ENCODE measurements around the gene TMEM38B.

- TF ChIP-seq POLR2AphosphoS5 (IDR thresholded peaks at IDR 0.05; ENCODE audit: low read depth, low read length) (no peak), TAF1 (IDR thresholded peaks at IDR 0.05; ENCODE audit: borderline replicate concordance, low read depth, low read length) (no peak), POLR2A (IDR thresholded peaks at IDR 0.05; ENCODE audit: low read depth, low read length) (no peak)
Measured at GRCh38 chr9:105672711-105673234, 21.6 kb upstream of the TMEM38B start.

All from GM12892 (cell line).